OCI-LY3 (cell line): Measurements from ENCODE around the gene USHBP1.

Experiments
- CTCF ChIP-seq: fragments of 200-600, 300-600 bp; sonication (generic); IDR thresholded peaks from 2 replicates; pipeline ENCODE4 v1.5.1; 2014; ENCODE audit warnings: antibody characterized with exemption, low read length, low read depth
- EZH2phosphoT487 ChIP-seq: fragments of 200-600 bp; shearing (Covaris generic); IDR thresholded peaks from 2 replicates; pipeline ENCODE4 v1.6.1; 2018; ENCODE audit warnings: antibody characterized with exemption, mixed run types, low read depth

GRCh38 chr19:17229890-17230289 lies 34.7 kb downstream of the USHBP1 start:
- TF ChIP-seq CTCF (no peak), EZH2phosphoT487 (no peak)
